PFSK-1 (cell line): ENCODE results near the gene MPEG1.

Experiments
- FOXP2 ChIP-seq: optimal IDR thresholded peaks from 2 replicates; pipeline ENCODE3; 2011; ENCODE audit warnings: borderline replicate concordance, control low read depth, inconsistent platforms; ENCODE audit not compliant: insufficient read depth; ENCODE audit errors: extremely low read length, extremely low read depth
- POLR2AphosphoS5 ChIP-seq: IDR thresholded peaks from 2 replicates; pipeline ENCODE4 v1.6.1; 2012; ENCODE audit warnings: low read depth, mild to moderate bottlenecking, control low read depth, low read length, moderate library complexity
- REST ChIP-seq, 2 experiments: IDR thresholded peaks; 2 replicates each; pipeline versions ENCODE4 v1.6.1 to v1.8.0; 2011 to 2012; ENCODE audit warnings: low read depth in 2 of 2, low read length in 2 of 2, control low read depth in 1 of 2, inconsistent platforms in 1 of 2, mild to moderate bottlenecking in 1 of 2, moderate library complexity in 1 of 2; ENCODE audit not compliant: insufficient read depth in 1 of 2
- SIN3A ChIP-seq: IDR thresholded peaks from 2 replicates; pipeline ENCODE4 v1.6.1; 2012; ENCODE audit warnings: mild to moderate bottlenecking, low read length, moderate library complexity, borderline replicate concordance; ENCODE audit not compliant: insufficient read depth
- TAF1 ChIP-seq: IDR thresholded peaks from 2 replicates; pipeline ENCODE4 v1.6.1; 2012; ENCODE audit warnings: low read length, control low read depth, borderline replicate concordance; ENCODE audit not compliant: insufficient read depth

The MPEG1 gene

DNA sequence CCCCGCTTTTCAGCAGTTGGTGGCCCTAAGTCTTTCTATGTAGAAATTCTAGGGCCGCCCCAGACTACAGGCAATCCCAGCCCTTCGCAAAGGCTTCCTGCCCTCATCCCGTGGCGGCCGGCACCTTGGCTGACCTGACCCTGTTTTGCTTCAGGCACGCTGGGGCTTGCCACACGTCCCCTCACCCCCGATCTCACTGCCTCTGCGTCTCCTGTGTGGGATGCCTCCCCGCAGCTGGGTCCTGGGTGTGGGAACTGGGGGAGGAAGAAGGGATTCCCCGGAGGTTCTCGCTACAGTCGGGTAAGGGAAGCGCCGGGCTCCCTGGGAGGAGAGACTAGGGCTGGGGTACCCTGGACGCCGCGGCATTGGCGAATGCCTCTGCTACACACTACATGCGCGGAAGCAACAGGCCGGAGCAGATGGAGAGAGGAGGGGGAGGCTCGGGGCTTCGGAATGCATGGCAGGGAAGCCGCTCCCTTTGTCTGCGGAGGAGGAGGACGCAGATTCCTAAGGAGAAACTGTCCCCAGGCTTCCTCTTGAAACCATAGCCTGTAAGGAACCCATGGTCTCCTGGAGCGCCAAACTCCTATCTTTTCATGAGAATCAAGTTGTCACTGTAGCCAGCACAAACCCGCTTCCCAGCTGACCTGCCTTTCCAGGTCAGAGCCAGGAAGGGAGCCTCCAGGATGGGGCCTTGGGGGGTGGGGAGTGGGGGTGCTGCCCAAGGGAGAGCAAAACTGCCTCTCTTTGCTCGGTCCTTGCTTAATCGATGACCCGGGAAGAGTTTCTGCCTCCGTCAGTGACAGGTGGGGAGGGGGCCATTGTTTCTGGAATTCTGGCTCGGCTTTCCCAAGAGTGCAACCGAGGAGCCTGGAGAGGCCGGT is 39.4 kb downstream of the MPEG1 start:
- TF ChIP-seq REST (IDR thresholded peaks at IDR 0.05; ENCODE audit: insufficient read depth in 1 of 2, low read depth in 2 of 2, low read length in 2 of 2), result no peak
- no peak for TF ChIP-seq TAF1

DNA sequence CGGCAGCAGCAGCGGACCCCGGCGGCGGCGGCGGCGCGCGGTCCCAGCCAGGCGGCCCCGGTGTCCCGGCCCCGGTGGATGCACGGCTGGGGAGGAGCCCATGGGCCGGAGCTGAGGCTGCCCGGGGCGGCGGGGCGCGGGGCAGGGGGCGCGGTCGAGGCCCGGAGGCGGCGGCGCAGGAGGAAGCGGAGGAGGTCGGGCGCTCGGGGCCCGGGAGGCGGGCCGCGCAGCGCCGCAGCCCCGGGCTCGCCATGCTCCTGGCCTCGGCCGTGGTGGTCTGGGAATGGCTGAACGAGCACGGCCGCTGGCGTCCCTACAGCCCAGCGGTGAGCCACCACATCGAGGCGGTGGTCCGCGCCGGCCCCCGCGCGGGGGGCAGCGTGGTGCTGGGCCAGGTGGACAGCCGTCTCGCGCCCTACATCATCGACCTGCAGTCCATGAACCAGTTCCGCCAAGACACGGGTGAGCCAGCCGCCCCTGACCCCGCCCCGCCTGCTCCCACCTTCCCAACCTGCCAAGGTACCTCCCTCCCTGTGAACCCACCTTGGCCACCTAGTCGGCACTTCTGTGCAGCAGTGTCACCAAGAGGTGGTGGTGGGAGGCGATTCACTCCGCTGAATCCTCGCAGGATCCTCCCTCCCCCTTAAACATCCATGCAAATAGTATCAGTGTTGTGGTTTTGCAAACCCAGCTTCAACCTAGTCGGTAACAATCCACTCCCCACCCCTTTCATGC is 40.2 kb downstream of the MPEG1 start:
- TF ChIP-seq FOXP2, result no peak
- no peak for TF ChIP-seq SIN3A
- no peak for TF ChIP-seq POLR2AphosphoS5
- no peak for TF ChIP-seq TAF1

- no peak for TF ChIP-seq TAF1
- TF ChIP-seq POLR2AphosphoS5, result no peak
- no peak for TF ChIP-seq SIN3A
- TF ChIP-seq FOXP2, result no peak
- no peak for TF ChIP-seq REST (IDR thresholded peaks at IDR 0.05; ENCODE audit: insufficient read depth in 1 of 2, low read depth in 2 of 2, low read length in 2 of 2)
Measured at GRCh38 chr11:59171508-59172322, 41.0 kb downstream of the MPEG1 start, which contains the start of gene DTX4. DTX4 (plus strand) TSS chr11:59172132; CDS start chr11:59172596, 464 bp downstream.

DNA sequence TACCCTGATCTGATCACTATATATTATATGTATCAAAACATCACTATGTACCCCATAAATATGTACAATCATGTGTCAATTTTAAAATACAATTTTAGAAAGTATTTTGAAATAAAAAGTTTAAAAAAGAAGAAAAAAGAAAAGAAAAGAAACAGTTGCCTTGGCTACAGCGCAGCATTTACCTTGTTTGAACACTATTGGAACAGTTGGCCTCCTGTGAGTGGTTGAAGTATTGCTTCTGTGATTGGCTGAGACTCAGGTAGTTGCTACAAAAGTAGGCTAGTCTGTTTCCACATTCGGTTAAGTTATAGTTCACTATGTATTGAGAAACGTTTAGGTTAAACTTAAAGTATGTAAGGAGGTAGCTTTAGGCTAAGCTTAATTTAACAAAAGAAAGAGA is 48.7 kb downstream of the MPEG1 start:
- TF ChIP-seq FOXP2 (no peak), TAF1 (no peak)
